Gastroesophageal sphincter (tissue), 4 donors: ENCODE data around the gene RPN1. TPM values are rescaled to one million over a fixed set of nuclear protein-coding genes. Genes with fewer than 3 reads are reported as not detected.

Source experiments
- ATAC-seq: fragments of 150-250 bp; one replicate; pipeline ENCODE4 v1.9.1; 2016; ENCODE audit warnings: mild to moderate bottlenecking, moderate library complexity
- H3K27ac ChIP-seq, 4 donors: fragments of 200-600 bp; sonication (generic) in 3 of 4; 1 replicate in 3 of 4; 2 replicates in 1 of 4; pipeline ENCODE4 v1.5.1; 2016 to 2019
- H3K27me3 ChIP-seq: fragments of 200-600 bp; sonication (generic); one replicate; pipeline ENCODE4 v1.5.1; 2019
- H3K36me3 ChIP-seq, 2 donors: fragments of 200-600 bp; sonication (generic); one replicate each; pipeline ENCODE4 v1.5.1; 2019; ENCODE audit warnings: control low read depth in 1 of 2
- H3K4me1 ChIP-seq, 3 donors: fragments of 200-600 bp; sonication (generic); 1 replicate in 2 of 3; 2 replicates in 1 of 3; pipeline ENCODE4 v1.5.1; 2016 to 2019; ENCODE audit warnings: control low read depth in 2 of 3
- H3K4me3 ChIP-seq, 2 donors: fragments of 200-600 bp; sonication (generic); one replicate each; pipeline ENCODE4 v1.5.1; 2019; ENCODE audit warnings: mild to moderate bottlenecking in 1 of 2, moderate library complexity in 1 of 2
- H3K9me3 ChIP-seq, 3 donors: fragments of 200-600 bp; sonication (generic); one replicate each; pipeline ENCODE4 v1.5.1; 2017 to 2019; ENCODE audit warnings: control low read depth in 2 of 3
- CTCF ChIP-seq, 4 experiments: fragments of 200-600 bp in 2 of 4; fragments of 450-650 bp in 2 of 4; sonication (generic) in 1 of 4; IDR thresholded peaks; one replicate each; pipeline ENCODE4 v1.5.1; 2017 to 2019; ENCODE audit warnings: antibody characterized with exemption in 4 of 4, mild to moderate bottlenecking in 2 of 4, moderate library complexity in 2 of 4
- EP300 ChIP-seq: sonication (generic); formaldehyde crosslinking; IDR thresholded peaks from one replicate; pipeline ENCODE4 v1.6.1; 2017; ENCODE audit warnings: antibody characterized with exemption, mild to moderate bottlenecking
- POLR2AphosphoS5 ChIP-seq: sonication (generic); formaldehyde crosslinking; IDR thresholded peaks from one replicate; pipeline ENCODE4 v1.6.1; 2017; ENCODE audit warnings: antibody characterized with exemption
- WGBS, 2 donors: methylation state at CpG; one replicate each; pipeline ENCODE4 v1.1.5; 2018; ENCODE audit warnings: low coverage in 1 of 2; 5-methylcytosine and 5-hydroxymethylcytosine counted together
- total RNA-seq, 4 donors: library from RNA; depleted of rRNA; stranded (reverse); fragments of >200 nt; gene quantifications; one replicate each; pipeline ENCODE4 v1.1.0, GENCODE V29; 2016

The RPN1 gene
- total RNA-seq, 4 donors from 2014 or later = 144 to 243 (median 182) TPM

- no peak for TF ChIP-seq EP300
- no peak for TF ChIP-seq CTCF (IDR thresholded peaks at IDR 0.05)
- no peak for TF ChIP-seq POLR2AphosphoS5
- Histone ChIP-seq H3K36me3 (no peaks in the 10 kb centered on the region), H3K9me3 (no peaks in the 10 kb centered on the region), H3K4me1 (peaks cover 0 to 11% (median 0%) of the 10 kb centered on the region in 3 donors), H3K4me3 (no peak overlapping the region), H3K27ac (no peak overlapping the region), H3K27me3 (peaks cover 79% of the 10 kb centered on the region)
- 69 to 100% methylated on average over 1 to 6 of the region's 13 CpGs for whole genome bisulfite sequencing, 2 donors
- no peak for ATAC-seq
Measured at GRCh38 chr3:128572013-128572412, 78.6 kb downstream of the RPN1 start.

Other genes with a start within 250 kb of the RPN1 start
- not detected for gene DNAJB8, start 183.9 kb downstream of the RPN1 start, total RNA-seq
- gene GATA2, start 157.6 kb downstream of the RPN1 start, total RNA-seq = 10 to 100 TPM in 1 of 4 donors, 1 to 10 TPM in 3; 5.4 to 16.0 (median 8.1) TPM
- gene RAB7A, start 75.4 kb upstream of the RPN1 start, total RNA-seq = 100 to 1,000 TPM in 1 of 4 donors, 10 to 100 TPM in 3; 77.9 to 109 (median 87.2) TPM
- 10 to 100 TPM; 32.4 to 44.0 (median 38.7) TPM for gene ACAD9, start 228.8 kb upstream of the RPN1 start, total RNA-seq